HFF-Myc (cell line): ENCODE data around the gene TRAF3.
A peak's percentile ranks its signal among the peaks of the same experiment; 100 is the strongest.

Source experiments
- DNase-seq: peaks from one replicate; pipeline ENCODE4 v3.0.0-alpha.2; 2011; ENCODE audit warnings: low read depth; ENCODE audit errors: extremely low read depth
- H3K4me3 ChIP-seq: replicated peaks from 2 replicates; pipeline ENCODE4 v1.5.1; 2011; ENCODE audit warnings: low read depth, mild to moderate bottlenecking, control low read depth, low read length
- TF ChIP-seq, protein P1 (sequence below): IDR thresholded peaks from 2 replicates; pipeline ENCODE4 v1.5.1; 2012; ENCODE audit warnings: mild to moderate bottlenecking, low read depth, low read length, control low read depth; ENCODE audit errors: missing control alignments

TRAF3 gene

DNA sequence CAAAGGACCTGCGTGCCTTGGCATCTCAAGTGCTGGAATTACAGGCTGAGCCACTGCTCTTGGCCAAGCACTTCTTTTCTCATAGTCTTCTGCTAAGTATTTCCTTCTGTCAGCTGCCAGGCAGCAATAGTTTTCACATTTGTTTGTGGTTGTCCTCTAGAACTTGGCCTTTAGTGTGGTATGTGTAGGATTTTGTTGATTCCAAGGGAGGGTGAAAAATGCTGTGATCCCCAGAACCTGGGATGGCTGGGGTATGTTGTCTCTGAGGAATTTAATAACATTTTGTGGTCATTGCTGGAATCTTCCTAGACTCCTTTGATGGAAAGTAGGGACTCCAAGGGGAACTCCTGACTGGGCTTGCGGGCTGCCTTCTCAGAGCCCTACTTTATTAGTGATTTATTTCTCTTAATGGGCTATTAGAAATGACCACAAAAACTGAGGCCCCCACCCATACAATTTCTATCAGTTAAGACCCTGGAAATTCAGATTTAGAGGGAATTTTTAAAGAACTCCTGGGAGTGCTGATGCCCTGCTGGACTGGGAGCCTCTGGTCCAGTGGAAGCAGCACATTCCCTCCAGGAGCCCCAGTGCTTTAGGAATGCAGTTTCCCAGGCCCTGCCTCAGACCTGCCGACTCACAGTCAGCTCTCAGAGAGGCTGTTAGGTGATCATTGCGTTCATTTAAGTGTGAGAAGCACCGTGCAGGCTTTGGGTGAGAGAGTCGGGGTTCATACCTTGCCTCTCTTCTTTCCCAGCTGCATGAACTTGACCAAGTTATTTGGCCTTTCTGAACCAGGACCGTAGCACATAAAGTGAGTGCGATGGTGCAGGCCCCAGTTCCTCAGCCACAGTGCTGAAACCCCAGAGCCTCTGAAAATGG, 22.7 kb downstream of the TRAF3 start:
- no peak overlapping the region for H3K4me3 ChIP-seq
- TF ChIP-seq, protein P1, sequence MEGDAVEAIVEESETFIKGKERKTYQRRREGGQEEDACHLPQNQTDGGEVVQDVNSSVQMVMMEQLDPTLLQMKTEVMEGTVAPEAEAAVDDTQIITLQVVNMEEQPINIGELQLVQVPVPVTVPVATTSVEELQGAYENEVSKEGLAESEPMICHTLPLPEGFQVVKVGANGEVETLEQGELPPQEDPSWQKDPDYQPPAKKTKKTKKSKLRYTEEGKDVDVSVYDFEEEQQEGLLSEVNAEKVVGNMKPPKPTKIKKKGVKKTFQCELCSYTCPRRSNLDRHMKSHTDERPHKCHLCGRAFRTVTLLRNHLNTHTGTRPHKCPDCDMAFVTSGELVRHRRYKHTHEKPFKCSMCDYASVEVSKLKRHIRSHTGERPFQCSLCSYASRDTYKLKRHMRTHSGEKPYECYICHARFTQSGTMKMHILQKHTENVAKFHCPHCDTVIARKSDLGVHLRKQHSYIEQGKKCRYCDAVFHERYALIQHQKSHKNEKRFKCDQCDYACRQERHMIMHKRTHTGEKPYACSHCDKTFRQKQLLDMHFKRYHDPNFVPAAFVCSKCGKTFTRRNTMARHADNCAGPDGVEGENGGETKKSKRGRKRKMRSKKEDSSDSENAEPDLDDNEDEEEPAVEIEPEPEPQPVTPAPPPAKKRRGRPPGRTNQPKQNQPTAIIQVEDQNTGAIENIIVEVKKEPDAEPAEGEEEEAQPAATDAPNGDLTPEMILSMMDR = no peak
- DNase-seq = peak; percentile 70

DNA sequence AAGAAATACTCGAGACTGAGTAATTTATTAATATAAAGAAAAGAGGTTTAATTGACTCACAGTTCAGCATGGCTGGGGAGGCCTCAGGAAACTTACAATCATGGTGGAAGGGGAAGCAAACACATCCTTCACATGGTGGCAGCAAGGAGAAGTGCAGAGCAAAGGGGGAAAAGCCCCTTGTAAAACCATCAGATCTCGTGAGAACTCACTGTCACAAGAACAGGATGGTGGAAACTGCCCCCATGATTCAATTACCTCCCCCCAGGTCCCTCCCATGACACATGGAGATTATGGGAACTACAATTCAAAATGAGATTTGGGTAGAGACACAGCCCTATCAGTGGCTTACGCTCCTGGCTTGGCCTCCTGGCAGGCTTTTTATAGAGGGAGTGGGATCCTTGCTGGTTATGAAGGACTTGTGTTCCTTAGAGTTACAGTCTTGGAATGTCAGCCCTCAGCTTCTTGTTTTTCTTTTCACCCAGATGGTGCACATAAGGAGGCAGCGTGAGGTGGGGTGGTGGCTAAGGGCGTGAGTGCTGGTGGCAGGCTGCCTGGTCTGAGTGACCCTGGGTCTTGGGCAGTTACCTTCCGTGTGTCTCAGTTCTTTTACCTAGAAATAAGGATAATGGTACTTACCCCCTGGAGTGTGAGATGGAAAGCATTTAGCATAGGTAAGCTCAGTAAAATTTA, 25.7 kb downstream of the TRAF3 start:
- no peak overlapping the region for H3K4me3 ChIP-seq

DNA sequence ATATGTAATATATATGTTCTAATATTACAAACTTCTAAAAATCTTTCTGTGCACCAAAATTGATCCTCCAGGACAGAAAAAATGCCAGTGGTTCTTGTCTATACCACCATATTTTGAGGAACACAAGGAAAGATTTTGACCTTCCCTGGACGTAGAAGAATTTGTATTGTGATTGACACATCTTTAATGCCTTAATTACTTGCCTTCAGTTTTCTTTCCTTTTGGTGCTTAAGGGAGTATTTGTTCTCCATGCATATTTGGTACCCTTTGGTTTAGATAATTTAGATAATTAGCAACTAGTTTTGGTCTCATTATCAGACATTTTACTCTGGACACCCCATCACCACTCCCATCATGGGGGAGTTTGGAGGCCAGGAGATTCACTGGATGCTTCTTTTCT, 27.6 kb downstream of the TRAF3 start:
- no peak for DNase-seq
- H3K4me3 ChIP-seq = no peak overlapping the region
- TF ChIP-seq, protein P1 = no peak

More for the DNA sequence above, 25.7 kb downstream of the TRAF3 start:
- TF ChIP-seq, protein P1 = no peak
- no peak for DNase-seq

DNA sequence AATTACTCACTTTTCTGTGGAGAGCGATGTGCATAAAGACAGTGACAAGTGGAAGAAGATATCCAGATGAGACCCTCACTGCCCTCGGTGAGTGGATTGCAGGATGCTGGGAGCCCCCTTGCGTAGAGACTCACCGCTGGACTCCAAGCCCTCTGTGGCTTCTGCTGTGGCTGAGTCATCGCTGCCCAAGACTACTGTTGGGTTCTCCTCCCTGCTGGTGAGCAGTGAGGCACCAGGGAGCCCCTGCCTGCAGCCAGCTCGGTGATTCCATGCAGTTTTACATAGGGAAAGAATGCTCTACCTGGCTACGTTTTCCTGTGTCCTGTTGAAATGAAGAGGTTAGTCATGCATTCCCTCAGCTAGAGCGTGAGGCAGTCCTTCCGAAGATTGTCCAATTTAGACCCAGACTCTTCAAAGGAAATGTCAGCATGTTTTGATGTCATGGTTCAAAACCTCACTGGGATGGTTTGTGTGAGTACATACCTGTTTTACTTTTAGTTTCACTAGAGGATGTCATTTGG, 28.2 kb downstream of the TRAF3 start:
- DNase-seq = no peak
- TF ChIP-seq, protein P1 = no peak

DNA sequence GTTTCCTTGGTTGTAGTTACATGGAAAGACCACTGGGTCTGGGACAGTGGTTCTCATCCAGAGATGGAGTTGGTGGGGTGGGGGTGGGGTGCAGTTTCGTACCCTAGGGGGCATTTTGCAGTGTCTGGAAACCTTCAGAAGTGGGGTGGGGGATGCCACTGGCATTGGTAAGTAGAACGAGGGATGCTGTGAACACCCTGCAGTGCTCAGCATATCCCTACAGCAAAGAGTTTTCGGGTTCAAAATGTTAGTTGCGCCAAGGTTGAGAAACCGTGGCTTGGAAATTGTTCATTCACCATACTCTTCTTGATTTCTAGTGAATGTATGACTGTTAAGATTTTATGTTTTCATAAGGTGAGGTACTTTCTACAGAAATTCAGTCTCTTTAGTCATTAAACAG, 28.7 kb downstream of the TRAF3 start:
- DNase-seq = no peak
- no peak overlapping the region for H3K4me3 ChIP-seq
- TF ChIP-seq, protein P1 = no peak

More for the DNA sequence above, 28.2 kb downstream of the TRAF3 start:
- H3K4me3 ChIP-seq = no peak overlapping the region

DNA sequence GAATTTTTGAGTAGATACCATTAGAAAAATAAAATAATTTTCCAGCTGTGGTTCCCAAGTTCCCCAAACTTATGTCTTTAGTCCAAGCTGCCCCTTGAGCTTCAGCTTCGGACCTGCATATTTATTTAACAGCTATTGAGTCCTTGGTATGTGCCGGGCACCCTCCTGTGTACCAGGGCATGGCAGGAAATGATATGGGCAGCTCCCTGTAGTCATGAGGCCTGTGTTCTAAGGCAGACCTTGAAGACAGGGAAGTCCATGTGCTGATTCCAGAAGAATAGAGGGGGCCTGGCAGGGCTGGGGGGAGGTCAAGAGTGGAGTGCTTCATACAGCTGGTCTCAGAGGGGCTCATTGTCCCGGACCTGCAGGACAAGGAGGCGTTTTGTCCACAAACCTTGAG, 29.2 kb downstream of the TRAF3 start:
- H3K4me3 ChIP-seq = no peak overlapping the region
- TF ChIP-seq, protein P1 = no peak
- no peak for DNase-seq
